ENCODE results near the gene HYPK. TPM values are rescaled to one million over a fixed set of nuclear protein-coding genes. Genes with fewer than 3 reads are reported as not detected.
"Not testable (repeated sequence)": the region's sequence is repeated elsewhere in the genome, so short reads cannot be mapped to it uniquely, and the experiment has no call there.

HYPK gene
- total RNA-seq, 1 experiment from 2014 or later = 22.8 TPM

DNA sequence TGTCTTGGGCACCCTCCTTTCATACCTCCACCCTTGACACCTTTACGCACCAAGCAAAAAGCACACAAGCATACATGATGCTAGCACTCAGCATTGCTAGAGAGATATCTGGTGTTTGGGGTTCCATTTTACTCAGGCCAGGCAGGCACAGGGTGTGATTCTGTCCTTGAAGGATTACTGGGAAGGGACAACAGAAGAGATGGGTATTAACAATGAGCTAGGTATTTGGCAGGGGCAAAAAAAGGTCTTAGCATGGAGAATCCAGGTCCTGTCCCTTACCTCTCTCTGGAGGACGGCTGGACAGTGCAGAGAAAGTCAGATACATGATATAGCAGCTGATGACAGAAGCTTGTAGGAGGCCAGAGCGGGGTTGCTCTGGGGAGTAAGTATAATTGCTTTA is 3.8 kb upstream of the HYPK start:
- ChIA-PET POLR2A (ENCODE audit: unreplicated experiment) (no interaction called here), CTCF (no interaction called here)
- H3K27ac ChIP-seq (ENCODE audit: low read length) = no peak overlapping the region
- ATAC-seq (no peak), DNase-seq (no peak)
- peaks cover 5% of the 10 kb centered on the region for H3F3A ChIP-seq (ENCODE audit: low read length, unreplicated experiment)
- no peaks in the 10 kb centered on the region for H3K9me3 ChIP-seq (ENCODE audit: low read length)
- H3K27me3 ChIP-seq (ENCODE audit: low read length) = no peaks in the 10 kb centered on the region
- H3K4me3 ChIP-seq (ENCODE audit: low read length) = no peak overlapping the region
- TF ChIP-seq, protein P1, sequence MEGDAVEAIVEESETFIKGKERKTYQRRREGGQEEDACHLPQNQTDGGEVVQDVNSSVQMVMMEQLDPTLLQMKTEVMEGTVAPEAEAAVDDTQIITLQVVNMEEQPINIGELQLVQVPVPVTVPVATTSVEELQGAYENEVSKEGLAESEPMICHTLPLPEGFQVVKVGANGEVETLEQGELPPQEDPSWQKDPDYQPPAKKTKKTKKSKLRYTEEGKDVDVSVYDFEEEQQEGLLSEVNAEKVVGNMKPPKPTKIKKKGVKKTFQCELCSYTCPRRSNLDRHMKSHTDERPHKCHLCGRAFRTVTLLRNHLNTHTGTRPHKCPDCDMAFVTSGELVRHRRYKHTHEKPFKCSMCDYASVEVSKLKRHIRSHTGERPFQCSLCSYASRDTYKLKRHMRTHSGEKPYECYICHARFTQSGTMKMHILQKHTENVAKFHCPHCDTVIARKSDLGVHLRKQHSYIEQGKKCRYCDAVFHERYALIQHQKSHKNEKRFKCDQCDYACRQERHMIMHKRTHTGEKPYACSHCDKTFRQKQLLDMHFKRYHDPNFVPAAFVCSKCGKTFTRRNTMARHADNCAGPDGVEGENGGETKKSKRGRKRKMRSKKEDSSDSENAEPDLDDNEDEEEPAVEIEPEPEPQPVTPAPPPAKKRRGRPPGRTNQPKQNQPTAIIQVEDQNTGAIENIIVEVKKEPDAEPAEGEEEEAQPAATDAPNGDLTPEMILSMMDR (conservative IDR thresholded peaks at IDR 0.05; ENCODE audit: low read depth, low read length) = no peak
- TF ChIP-seq EZH2 (IDR thresholded peaks at IDR 0.05; ENCODE audit: low read length, unreplicated experiment) (no peak), EZH2phosphoT487 (IDR thresholded peaks at IDR 0.05; ENCODE audit: borderline replicate concordance, low read length) (no peak)
- peaks cover 48% of the 10 kb centered on the region for H3K79me2 ChIP-seq (ENCODE audit: low read length)
- no TSS peak for BruUV-seq (replicated peaks)
- intact Hi-C loops (cut with micrococcal nuclease) = no loop called here
- H3K4me2 ChIP-seq (ENCODE audit: low read length) = no peak overlapping the region
- no peaks in the 10 kb centered on the region for H3K9me2 ChIP-seq (replicated peaks; ENCODE audit: low read length)
- peaks cover 31% of the 10 kb centered on the region for H3K36me3 ChIP-seq (ENCODE audit: low read depth, low read length)
- H4K20me1 ChIP-seq (ENCODE audit: low read length) = peaks cover 5% of the 10 kb centered on the region; the same call in 1 of the 2 replicates
- H3K4me1 ChIP-seq (ENCODE audit: insufficient read depth, low read length) = peaks cover 68% of the 10 kb centered on the region
- H3K9ac ChIP-seq (ENCODE audit: low read length) = no peak overlapping the region
- H2AFZ ChIP-seq (ENCODE audit: low read length) = no peak overlapping the region

DNA sequence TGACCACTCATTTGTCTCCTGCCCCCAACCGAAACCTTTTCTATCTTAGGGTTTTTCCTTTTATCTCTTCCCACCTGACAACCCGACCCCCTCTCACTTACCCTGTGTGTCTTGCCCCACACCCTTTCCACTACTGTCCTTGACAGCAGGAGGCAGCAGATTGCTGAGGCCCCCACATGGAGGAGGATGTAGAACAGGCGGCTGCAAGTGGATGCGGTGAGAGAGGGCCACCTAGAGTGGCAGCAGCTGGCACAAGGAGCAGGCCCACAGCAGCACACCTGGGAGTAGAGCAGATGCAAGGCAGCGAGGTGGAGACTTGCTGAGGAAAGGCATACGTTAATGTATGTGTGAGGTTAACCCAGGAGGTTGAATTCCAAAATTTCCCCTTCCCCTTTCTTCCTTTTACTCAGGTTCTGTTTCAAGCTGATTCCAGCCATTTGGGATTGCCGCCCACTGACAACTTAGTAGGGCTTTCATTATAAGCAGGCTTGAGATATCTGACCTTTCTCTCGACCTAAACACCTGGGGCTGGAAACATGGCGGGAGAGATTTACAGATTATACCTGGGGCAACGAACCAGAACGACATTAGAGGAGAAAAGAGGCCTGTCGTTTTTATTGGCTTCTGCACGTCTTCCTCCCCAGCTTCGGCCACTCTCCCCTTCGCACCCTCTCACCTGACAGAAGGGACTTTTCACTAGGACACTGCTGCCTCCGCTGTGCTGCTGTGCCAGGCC is 1.0 kb upstream of the HYPK start:
- H3K36me3 ChIP-seq (ENCODE audit: low read depth, low read length) = peaks cover 40% of the 10 kb centered on the region
- H3K4me3 ChIP-seq (ENCODE audit: low read length) = no peak overlapping the region; the same call in 1 of the 2 replicates
- H3K27ac ChIP-seq (ENCODE audit: low read length) = peak overlapping the region; percentile 78
- intact Hi-C loops (cut with micrococcal nuclease) = no loop called here
- ATAC-seq (peak; percentile 2), DNase-seq (no peak)
- no TSS peak for BruUV-seq (replicated peaks)
- no peaks in the 10 kb centered on the region for H4K20me1 ChIP-seq (ENCODE audit: low read length)
- peaks cover 33% of the 10 kb centered on the region for H3K79me2 ChIP-seq (ENCODE audit: low read length)
- ChIA-PET POLR2A (ENCODE audit: unreplicated experiment) (no interaction called here), CTCF (no interaction called here)
- no peaks in the 10 kb centered on the region for H3K27me3 ChIP-seq (ENCODE audit: low read length)
- peak overlapping the region; percentile 56 for H3K4me2 ChIP-seq (ENCODE audit: low read length)
- no peaks in the 10 kb centered on the region for H3K9me3 ChIP-seq (ENCODE audit: low read length)
- H3K4me1 ChIP-seq (ENCODE audit: insufficient read depth, low read length) = peaks cover 58% of the 10 kb centered on the region
- peaks cover 10% of the 10 kb centered on the region for H3F3A ChIP-seq (ENCODE audit: low read length, unreplicated experiment)
- H3K9me2 ChIP-seq (replicated peaks; ENCODE audit: low read length) = no peaks in the 10 kb centered on the region
- H2AFZ ChIP-seq (ENCODE audit: low read length) = no peak overlapping the region
- TF ChIP-seq EZH2 (IDR thresholded peaks at IDR 0.05; ENCODE audit: low read length, unreplicated experiment) = no peak
- TF ChIP-seq, protein P1 (conservative IDR thresholded peaks at IDR 0.05; ENCODE audit: low read depth, low read length) = peak; percentile 27; the same call in 1 of the 2 replicates
- peak overlapping the region; percentile 56 for H3K9ac ChIP-seq (ENCODE audit: low read length)

DNA sequence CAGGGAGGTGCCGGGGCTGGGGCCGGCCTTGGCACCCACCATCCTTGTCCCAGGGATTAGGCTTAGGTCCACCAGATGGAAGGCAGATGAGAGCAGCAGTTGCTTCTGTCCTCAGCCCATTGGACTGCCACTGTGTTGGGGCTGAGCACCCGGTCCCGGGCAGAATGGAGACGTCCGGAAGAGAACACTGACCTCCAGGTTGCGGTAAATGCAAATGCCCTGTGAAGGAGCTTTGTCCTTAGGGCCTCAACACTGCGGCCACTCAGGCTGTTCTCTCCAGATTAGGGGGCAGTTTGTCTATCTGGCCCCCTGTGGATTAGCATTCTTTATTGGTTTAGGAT is 484 bp upstream of the HYPK start, which contains the start of gene SERINC4:
Gene SERINC4 (minus strand): TSS at position 276 of the 341 bp plus-strand sequence. CDS start 234 bp downstream, at position 42.
- peaks cover 27% of the 10 kb centered on the region for H3K79me2 ChIP-seq (ENCODE audit: low read length)
- CTCF ChIA-PET = no interaction called here
- H3F3A ChIP-seq (ENCODE audit: low read length, unreplicated experiment) = peaks cover 15% of the 10 kb centered on the region
- peak within 1 kb of the TSS; percentile 84 for H2AFZ ChIP-seq (ENCODE audit: low read length)
- H3K27ac ChIP-seq (ENCODE audit: low read length) = peak within 1 kb of the TSS; percentile 78
- ATAC-seq = no peak
- no peak for DNase-seq
- no peaks in the 10 kb centered on the region for H3K9me3 ChIP-seq (ENCODE audit: low read length)
- intact Hi-C loops (cut with micrococcal nuclease) = loop anchor here (10.0 kb wide), 1 partner anchor 65 kb away; no protein-coding TSS in a partner anchor
- H3K36me3 ChIP-seq (ENCODE audit: low read depth, low read length) = peaks cover 39% of the 10 kb centered on the region
- H3K4me3 ChIP-seq (ENCODE audit: low read length) = peak within 1 kb of the TSS; percentile 100
- peaks cover 52% of the 10 kb centered on the region for H3K4me1 ChIP-seq (ENCODE audit: insufficient read depth, low read length)
- no TSS peak for BruUV-seq (replicated peaks)
- H3K9ac ChIP-seq (ENCODE audit: low read length) = peak within 1 kb of the TSS; percentile 98
- no peaks in the 10 kb centered on the region for H4K20me1 ChIP-seq (ENCODE audit: low read length)
- POLR2A ChIA-PET (ENCODE audit: unreplicated experiment) = interaction anchor here (0.5 to 1.1 kb wide), 5 partner anchors 22 to 421 kb away, joined by 3 to 10 read pairs (median 5); partner anchors contain the start of gene MFAP1
- H3K27me3 ChIP-seq (ENCODE audit: low read length) = no peaks in the 10 kb centered on the region
- TF ChIP-seq EZH2 (IDR thresholded peaks at IDR 0.05; ENCODE audit: low read length, unreplicated experiment) (no peak), EZH2phosphoT487 (IDR thresholded peaks at IDR 0.05; ENCODE audit: borderline replicate concordance, low read length) (no peak)
- TF ChIP-seq, protein P1 (conservative IDR thresholded peaks at IDR 0.05; ENCODE audit: low read depth, low read length) = no peak
- no peaks in the 10 kb centered on the region for H3K9me2 ChIP-seq (replicated peaks; ENCODE audit: low read length)
- H3K4me2 ChIP-seq (ENCODE audit: low read length) = peak within 1 kb of the TSS; percentile 84

DNA sequence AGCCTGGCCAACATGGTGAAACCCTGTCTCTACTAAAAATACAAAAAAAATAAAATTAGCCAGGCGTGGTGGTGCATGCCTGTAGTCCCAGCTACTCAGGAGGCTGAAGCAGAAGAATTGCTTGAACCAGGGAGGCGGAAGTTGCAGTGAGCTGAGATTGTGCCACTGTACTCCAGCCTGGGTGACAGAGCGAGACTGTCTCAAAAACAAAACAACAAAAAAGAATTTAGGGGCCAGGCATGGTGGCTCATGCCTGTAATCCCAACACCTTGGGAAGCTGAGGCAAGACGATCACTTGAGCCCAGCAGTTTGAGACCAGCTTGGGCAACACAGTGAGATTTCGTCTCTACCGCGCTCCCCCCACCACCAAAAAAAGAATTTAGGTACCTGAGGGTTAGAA is 2.3 kb downstream of the HYPK start:
- H3K27ac ChIP-seq (ENCODE audit: low read length); ATAC-seq; POLR2A ChIA-PET (ENCODE audit: unreplicated experiment); H4K20me1 ChIP-seq (ENCODE audit: low read length); CTCF ChIA-PET; DNase-seq; H2AFZ ChIP-seq (ENCODE audit: low read length); H3K9me3 ChIP-seq (ENCODE audit: low read length); H3K27me3 ChIP-seq (ENCODE audit: low read length); H3K9me2 ChIP-seq (replicated peaks; ENCODE audit: low read length); H3K4me2 ChIP-seq (ENCODE audit: low read length); H3K9ac ChIP-seq (ENCODE audit: low read length); H3K4me3 ChIP-seq (ENCODE audit: low read length); BruUV-seq (replicated peaks): not testable (repeated sequence)
- peaks cover 20% of the 10 kb centered on the region for H3K79me2 ChIP-seq (ENCODE audit: low read length)
- intact Hi-C loops (cut with micrococcal nuclease) = loop anchor here (10.0 kb wide), 1 partner anchor 62 kb away; no protein-coding TSS in a partner anchor
- H3K4me1 ChIP-seq (ENCODE audit: insufficient read depth, low read length) = peaks cover 36% of the 10 kb centered on the region
- peaks cover 14% of the 10 kb centered on the region for H3F3A ChIP-seq (ENCODE audit: low read length, unreplicated experiment)
- H3K36me3 ChIP-seq (ENCODE audit: low read depth, low read length) = peaks cover 37% of the 10 kb centered on the region
